GM18520 (cell line): ENCODE data around the gene OSBPL3.

Source experiments
- ATAC-seq: cut with Tn5 transposase; IDR thresholded peaks from one replicate; pipeline ENCODE4 v1.9.1; 2021; ENCODE audit not compliant: unreplicated experiment

OSBPL3 gene

DNA sequence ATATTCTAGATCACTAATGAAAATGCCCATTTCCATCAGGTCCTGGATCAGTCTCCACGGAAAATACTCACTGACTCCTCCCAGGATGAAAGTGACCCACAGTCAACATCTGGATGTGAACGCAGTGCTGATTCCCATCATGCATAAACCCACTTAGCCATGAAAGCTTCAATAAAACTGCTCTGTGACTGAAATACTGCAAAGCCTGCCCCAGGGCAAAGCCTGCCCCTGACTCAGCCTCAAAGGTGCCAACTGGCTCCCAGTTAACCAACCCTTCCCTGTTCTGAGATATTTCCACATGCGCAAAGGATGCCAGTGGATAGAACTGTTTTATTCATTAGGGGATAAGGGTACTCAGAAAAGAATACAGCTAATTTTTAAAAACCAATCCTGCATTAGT lies 24.0 kb downstream of the OSBPL3 start:
- ATAC-seq: no peak

DNA sequence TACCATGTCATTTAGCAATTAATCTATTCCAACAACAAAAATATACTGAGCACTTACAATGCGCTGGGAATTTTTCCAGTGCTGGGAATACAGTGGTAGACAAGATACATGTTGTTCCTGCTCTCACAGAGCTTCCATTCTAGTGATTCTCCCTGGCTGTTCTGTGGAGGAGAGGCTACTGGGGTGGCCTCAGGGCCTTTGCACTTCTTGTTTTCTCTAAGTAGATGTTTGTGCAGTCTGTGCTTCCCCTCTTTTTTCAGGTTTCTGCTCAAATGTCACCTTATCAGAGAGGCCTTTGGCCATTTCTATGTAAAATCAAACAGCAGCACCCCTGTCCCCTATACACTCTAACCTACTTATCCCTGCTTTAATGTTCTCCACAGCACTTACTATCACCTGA lies 24.7 kb downstream of the OSBPL3 start:
- no peak for ATAC-seq

DNA sequence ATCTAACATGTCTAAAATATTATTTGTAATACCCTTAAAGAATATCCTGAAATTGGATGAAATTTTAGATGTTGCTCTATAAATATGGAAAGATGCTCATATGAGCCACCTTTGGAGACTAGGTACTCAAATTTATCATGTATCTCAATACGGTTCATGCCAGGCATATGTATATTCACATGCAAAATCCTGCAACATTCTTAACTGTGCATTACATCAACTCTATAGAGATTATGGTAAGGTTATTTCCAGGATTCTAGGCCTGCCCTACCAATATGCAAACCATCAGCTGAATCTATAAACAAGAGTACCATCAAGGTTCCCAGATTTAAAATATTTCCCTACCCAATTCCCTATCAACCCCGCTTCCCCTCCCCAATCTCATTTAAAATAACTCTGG lies 27.5 kb downstream of the OSBPL3 start:
- no peak for ATAC-seq

DNA sequence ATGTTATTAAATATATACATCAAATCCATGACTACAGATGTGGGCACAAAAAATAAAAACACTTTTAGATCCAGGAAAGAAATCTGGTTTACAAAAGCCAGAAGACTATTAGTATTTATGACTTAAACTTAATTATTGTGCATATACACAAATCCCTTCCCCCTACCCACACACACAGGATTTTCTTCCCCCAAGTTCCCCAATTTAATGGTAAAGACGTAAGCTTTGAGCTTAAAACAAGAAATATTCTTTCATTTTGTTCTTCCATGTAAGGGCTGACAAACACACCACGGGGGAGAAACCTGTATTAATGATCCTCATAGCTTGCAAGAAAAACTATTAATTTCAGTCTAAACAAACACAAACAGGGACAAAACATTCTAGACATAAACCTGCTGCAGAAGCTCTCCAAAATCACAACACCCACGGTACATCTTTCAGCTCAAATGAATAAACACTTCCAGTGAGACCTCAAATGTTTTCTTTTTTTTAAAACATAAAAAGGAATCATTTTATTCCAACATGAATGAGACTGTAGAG lies 28.5 kb downstream of the OSBPL3 start:
- ATAC-seq: no peak

DNA sequence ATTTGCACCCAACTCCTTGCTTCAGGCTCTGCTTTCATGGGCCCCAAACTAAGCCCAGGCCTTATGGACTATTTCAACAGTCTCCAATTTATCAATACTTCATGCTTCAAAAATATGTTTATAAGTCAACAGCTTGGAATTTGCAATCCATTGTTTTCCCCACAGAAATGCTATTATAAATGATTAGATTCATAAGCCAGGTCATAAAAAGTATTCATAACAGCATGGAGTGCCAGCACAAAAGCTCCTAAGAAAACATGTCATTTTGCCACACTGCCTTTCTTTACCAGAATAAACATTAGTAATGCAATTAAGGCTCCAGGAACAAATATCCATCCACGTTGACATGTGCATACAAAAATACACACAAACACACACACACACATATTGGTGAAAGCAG lies 30.1 kb downstream of the OSBPL3 start:
- no peak for ATAC-seq

DNA sequence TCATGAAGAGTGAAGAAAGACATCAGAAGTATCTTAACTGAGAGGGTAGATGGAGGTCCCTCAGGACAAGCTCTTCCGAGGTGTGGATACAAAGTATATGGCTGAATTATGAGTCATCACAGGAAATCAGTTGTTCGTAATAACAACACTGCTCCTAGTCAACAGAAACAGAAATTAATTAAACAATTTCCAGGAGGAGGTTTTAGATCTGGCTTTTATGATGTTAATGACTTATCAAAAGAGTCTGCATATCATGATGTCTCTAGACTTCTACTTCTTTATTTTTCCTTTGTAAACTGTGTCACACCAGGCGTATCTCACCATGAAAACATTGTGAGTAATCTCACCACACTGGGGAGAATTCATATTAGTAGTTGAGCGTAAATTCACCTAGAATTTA lies 31.2 kb downstream of the OSBPL3 start:
- no peak for ATAC-seq

DNA sequence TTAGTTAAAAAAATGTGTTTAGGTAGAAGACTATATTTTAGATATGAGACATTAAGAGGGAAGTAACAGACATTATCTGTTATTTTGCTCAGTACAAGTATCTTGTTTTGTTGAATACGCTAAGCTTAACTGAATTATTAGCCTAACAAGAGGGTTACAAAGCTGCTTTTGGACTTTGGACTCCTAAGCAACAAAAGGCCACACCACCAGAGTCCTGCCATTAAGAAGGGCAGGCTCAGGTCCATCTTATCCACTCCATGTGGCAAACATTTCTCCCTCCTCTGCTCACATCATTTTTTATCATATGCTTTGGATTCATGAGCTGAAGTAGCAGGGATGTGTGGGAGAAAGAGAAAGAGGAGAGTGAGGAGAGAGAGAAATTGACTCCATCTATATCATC lies 33.5 kb downstream of the OSBPL3 start:
- no peak for ATAC-seq

DNA sequence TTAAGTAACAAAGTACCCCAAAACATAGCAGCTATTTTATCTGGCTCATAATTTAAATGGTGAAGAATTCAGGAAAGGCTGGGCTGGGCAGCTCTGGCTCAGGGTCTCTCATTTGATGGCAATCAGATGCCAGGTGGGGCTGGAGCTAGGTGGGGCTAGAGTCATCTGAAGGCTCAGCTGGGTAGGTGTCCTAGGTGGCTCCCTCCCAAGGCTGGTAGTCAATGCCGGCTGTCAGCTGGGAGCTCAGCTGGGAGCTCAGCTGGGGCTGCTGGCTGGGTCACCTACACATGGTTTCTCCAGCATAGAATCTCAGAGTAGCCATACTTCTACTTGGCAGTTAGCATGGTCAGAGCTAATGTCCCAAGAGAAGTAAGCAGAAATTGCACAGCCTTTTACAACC lies 34.1 kb downstream of the OSBPL3 start:
- no peak for ATAC-seq

DNA sequence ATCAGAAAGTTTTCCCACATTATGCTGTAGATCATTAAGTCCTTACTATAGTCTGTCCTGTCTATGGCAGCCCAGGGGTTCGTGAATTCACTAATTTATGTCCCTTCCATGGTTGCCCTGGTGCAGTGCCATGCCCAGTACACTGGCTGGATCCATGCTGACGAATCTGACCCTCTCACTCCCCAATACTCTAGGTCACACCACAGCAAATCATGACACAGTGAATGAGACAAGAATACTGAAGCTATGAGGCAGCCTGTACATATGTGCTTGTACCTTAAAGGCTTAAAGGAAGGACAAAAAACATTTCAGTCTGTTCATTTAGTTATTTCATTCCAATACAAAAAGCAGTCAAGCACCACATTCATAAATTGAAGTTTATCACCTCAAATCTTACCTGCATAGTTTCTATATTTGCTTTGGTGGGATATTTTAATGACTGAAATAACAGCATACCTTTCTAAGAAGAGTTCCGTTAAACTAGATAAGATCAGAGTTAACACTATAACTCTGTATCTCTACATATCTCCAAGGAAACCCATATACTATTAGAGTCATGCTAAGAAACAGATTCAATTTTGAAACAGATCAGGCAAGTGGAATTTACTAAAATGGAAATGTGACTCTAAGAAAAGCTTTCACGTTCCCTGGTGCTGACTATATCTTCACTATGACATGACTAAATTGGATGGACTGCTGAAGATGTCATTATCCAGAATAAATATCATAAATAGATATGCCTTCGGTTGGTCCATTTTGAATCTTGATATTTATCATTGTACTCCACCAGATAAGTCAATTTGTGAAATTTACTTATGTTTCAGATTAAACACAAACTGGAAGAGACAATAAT lies 36.7 kb downstream of the OSBPL3 start:
- ATAC-seq: no peak

DNA sequence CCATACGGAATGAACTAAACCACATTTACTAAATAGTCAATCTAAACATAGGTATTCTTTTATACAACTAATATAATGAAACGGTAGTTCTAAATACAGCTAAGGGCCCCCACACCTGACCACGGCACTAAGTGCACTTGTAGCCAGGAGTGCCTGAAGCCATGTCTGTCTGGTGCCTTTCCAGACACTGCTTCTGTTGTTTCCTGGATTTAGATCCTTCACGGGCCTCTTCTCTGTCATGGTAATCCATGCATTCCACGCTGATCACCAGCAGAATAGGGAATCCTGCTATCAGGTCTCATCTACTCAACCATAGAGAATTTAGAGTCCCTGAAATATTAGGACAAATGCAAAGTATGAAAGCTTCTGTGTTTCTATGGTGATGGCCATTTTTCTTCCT lies 37.8 kb downstream of the OSBPL3 start:
- ATAC-seq: no peak

DNA sequence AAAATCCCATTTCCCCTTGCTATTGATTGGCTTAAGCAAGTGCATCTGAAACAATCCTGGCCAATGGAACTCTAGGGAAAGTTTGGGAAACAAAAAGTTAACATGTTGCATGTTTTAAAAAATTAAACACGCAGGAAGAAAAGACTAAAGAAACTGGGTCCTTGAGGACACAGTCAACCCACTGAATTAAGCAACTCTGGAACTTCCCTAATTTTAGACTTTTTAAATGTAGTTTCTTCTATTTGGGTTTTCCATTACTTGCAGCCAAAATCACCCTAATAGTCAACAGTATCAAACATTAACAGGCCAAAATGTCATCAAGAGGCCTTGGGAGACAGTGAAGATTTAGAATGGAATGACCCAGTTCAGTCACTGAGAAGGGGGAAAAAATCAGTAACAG lies 40.6 kb downstream of the OSBPL3 start:
- ATAC-seq: no peak

DNA sequence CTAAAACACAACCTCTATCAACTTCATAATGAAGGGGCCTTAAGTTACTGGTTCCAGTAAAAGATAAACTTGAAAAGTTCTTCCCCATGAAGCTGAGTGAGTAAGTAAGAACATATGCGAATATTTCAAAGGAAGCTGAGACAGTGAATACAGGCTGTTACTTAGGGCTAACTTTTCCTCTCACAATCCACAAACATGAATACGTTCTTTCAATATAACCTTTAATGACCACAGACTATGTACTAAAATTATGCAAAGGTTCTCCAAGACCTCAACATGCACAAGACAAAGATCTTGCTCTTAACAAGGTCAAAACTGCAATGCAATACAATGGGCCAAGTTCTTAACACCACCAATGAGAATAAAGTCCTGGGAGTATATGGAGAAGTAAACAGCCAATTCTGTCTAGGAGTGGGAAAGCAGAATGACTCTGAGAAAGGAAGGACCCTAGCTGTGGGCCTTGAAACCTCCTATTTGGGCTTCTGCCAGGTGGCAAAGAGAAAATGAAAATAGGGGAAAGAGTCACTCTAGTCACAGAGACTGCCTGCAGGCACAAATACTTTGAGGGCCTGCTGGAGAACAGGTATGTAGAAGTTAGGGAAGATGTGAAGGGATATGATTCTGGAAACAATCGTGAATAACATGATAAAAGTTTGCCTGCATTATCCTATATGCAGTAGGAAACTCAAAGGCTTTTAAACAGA lies 43.7 kb downstream of the OSBPL3 start:
- no peak for ATAC-seq

DNA sequence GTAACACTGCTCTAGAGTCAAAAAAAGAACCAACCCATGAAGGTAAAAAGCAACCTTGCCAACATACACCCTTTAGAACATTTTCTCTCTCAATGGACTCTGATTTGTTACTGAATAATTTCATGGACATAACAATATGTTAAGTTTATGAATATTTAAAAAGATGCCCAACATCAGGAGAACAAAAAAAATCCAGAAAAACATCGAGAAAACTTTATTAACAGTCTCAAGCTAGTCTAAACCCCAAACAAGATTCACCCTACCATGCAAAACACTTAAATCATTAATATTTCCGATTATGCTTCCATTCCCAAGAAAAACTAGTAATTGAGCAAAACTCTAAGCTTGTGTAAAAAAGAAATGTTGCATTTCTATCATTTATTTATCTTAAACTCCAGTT lies 46.7 kb downstream of the OSBPL3 start:
- ATAC-seq: no peak

DNA sequence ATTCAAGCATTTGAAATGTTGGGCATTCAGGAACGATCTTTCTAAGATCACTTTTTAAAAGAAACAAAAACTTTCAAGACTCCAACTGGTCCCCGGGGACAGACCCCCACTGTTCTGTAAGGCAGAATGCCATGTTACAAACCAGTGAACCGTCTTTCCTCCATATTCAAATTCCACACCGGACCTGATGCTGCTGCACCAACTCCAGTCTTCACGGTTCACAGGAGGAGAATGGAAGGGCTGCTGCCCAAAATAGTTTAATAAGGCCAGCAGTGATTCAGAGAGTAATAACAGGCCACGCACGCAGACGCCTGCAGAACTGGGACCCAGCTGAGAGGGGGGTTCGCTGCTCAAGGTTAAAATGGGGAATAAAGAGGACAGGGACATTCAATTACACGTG lies 47.2 kb downstream of the OSBPL3 start:
- no peak for ATAC-seq

DNA sequence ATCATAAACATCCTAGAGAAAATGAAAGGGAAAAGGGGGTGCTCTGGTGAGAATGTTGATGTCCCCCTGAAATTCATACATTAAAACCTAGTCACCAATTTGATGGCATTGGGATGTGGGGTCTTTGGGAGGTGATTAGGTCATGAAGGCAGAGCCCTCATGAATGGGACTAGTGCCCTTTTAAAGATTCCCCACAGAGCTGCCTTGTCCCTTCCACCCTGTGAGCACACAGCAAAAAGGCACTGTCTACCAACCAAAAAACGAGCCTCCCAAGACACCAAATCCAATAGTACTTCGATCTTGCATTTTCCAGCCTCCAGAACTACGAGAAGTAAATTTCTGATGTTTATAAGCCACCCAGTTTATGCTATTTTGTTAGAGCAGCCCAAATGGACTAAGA lies 47.6 kb downstream of the OSBPL3 start:
- ATAC-seq: no peak

DNA sequence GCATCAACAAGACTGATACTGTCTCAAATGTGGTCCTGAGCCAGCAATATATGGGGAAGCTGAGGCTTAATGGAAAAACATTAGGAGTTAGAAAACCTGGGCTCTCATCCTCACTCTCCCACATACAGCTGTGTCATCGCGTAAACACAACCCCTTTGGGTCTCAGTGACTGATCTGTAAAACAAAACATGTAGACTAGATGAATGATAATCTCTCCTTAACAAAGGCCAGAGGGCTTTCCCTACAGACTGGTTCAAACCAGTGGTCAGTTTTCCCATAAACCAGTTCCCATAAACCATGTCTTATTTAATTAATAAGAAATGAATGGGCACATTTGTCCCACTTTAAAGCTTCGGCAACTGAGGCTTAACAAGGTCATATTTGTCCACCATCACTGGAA lies 48.1 kb downstream of the OSBPL3 start:
- ATAC-seq: no peak

DNA sequence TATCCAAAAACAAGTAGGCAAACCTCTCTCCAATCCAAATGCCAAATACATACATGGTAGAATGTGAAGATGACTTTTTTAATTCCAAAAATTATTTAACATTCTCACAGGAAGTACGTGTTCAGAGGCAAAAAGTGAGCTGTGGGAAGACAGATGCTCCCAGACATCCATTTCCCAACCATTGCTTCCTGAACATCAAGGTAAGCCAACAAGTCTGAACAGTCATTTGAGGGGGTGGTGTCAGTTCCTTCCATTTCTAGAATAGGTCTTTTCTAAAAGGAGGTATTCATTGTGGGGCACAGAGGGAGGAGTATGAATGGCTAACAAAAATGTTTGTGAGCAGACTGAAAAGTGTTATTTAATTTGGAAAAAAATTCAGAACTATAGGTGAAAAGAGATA lies 49.1 kb downstream of the OSBPL3 start:
- no peak for ATAC-seq

DNA sequence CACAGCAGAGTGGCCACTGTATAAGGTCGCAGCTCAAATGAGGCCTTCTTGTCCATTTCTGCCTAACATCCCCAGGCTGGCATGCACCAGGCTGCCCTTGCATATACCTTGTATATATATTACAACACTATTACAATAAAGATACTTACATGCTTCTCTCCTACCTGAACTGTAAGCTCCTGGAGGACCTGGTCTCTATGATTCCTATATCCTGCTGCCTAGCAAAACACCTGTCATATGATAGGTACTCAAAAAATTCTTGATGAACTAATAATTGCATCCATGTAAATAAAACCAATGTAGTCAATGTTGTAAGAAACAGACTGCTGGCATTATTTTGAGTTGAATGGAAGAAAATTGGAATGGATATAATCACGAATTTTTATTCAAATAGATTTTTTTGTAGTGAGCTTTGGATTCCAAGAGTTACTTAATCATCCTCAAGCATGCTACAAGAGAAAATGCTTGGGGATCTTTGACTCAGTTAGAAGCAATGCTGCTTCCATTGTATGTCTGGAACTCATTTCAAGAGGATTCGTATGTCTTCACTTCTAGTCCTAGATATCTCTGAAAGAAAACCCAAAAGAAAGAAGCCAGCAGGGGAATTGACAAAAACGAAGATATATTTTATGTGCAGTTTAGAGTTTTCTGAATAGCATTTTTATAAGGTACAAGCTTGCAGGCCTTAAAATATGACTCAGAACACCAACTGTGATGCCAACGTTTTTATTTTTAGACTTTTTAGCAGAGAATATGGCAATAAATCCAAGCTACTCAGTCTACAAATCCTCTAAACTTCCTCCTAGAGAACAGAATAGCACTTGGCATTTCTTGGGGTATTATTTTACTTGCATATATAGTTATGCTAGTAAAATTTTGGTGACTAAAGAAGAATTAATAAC lies 53.1 kb downstream of the OSBPL3 start:
- ATAC-seq: no peak

DNA sequence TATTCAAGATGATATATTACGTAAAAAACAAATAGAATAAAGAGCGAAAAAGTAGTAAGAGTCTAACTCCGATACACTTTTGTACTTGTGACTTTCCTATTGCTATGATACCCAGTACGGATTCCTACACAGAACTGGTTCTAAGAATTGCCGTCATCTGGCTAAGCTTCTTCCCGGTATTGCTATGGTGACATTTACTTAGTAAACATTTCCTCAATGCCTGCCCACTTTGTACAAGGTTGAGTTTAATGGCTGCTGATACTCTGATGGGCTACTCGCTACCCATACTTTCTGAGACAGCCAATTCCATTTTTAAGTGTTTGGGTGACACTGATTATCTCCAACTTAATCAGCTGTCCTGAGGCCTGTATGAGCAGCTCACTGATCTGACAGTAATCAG lies 55.6 kb downstream of the OSBPL3 start:
- no peak for ATAC-seq

DNA sequence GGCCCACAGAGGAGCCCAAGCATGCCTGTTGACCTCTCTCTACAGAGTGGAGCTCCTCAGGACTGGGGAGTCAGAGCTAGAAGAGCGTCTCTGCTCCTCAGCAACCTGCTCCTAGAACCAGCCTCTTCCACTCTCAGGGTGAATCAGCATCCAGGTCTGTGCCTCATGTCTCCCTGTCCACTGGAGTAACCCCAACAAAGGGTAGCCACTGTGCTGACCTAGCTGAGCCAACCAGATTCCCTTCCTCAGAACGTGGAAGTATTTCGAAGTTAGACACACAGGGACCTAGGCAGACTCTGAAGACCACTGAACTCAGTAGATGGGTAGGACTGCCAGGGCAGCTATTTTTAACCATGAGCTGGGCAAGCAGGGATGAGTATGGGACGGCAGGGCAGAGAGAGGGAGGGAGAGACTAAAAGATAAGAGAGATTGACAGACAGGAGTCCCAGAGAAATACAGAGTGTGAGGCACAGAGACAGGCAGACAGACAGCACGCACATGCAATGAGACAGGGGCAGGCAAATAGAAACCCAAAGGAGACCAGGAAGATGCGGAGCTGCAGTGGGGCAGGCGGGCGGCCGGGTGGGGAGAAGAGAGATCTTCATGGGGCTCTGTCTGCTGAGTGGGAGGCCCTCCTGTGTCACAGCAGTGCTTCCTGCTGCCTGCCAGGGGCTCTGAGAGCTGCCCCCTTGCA lies 56.7 kb downstream of the OSBPL3 start:
- no peak for ATAC-seq
